ENCODE measurements around the gene ETNK2.
"Not testable (repeated sequence)": the region's sequence is repeated elsewhere in the genome, so short reads cannot be mapped to it uniquely, and the experiment has no call there.

ETNK2 gene

DNA sequence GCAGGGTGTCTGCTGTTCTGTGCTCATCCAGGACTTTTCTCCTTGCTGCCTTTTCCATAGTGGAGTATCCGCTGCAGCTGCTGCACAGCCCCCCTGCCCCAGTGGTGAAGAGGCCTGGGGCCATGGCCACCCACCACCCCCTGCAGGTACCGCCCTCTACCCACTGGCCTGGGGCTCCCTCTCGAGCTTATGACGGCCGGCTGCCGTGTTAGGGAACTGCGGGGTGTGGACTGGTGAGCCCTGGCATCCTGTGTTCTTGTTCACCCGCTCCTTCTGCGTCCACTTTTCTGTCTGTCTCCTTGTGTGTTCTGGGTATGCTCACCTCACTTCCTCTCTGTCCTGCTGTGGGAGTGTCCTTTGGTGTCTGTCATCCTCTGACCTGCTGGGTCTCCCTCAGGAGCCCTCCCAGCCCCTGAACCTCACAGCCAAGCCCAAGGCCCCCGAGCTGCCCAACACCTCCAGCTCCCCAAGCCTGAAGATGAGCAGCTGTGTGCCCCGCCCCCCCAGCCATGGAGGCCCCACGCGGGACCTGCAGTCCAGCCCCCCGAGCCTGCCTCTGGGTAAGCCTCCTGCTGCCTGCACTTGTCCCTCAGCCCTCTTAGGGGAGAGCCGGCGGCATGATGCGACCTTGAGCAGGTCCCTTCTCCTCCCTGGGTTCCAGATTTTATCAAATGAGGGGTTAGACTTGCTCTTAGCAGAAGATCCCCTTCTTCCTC is 29.8 kb downstream of the ETNK2 start:
- DNase-seq, result no peak

DNA sequence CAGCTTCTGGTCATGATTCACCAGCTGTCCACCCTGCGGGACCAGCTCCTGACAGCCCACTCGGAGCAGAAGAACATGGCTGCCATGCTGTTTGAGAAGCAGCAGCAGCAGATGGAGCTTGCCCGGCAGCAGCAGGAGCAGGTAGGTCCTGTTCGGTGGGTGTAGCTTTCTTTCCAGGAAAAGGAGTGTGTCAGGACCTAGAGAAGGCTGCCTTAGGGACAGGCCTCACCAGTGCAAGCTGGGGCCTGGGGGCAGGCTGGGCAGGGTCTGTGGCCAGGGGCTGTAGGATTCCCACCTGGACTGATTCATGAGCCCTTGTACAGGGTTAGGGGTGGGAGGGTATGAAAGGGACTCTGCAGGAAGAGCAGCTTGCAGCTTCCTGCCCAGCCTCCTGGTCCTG is 35.3 kb downstream of the ETNK2 start:
- no peak for DNase-seq

DNA sequence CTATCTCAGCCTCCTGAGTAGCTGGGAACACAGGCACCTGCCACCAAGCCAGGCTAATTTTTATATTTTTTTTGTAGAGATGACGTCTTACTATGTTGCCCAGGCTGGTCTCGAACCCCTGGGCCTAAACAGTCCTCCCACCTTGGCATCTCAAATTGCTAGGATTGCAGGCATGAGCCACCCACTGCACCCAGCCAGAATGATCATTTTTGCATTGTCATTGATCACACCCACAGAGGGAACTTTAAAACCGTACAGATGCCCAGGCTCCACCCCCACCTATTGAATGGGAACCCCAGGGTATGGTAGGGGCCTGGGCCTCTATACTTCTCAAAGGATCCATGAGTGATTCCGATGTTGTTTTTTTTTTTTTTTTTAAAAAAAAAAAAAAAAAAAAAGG is 36.7 kb downstream of the ETNK2 start:
- DNase-seq, result no peak

DNA sequence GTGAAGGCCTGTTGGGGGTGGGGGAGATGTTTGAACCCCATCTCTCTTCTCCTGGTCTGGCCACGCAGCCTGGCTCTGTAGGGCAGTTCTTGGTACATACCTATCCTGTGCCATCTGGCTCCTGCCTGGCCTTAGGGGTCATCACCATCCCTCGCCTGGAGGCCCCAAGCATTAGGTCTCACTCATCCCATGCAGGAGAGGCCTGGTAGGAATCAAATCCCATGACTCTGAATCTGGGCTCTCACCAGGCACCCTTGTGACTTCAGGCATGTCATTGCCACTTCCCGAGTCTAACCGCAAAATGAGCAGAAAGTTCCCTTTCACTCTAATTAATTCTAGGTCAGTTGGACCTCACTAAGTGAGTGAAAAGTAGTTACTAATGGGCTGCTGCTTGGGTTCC is 37.2 kb downstream of the ETNK2 start:
- DNase-seq, result no peak

DNA sequence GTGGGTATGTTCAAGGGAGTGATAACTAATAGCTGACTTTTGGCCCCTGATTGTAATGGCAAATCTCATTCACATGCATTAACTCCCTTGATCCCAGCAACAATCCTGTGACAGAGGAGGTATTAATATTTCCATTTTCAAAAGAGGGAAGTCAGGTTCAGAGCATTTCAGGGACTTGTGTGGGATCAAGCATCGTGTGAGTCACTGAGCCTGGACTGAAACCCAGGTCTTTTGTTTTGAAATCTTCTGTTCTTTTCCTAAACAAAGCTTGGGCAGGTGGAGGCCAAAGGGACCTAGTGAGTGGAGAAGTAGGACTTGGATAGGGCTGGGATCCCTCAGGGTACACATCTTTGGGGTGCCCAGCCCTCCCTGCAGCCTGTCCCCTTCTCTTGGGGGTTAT is 37.9 kb downstream of the ETNK2 start:
- DNase-seq, result no peak

DNA sequence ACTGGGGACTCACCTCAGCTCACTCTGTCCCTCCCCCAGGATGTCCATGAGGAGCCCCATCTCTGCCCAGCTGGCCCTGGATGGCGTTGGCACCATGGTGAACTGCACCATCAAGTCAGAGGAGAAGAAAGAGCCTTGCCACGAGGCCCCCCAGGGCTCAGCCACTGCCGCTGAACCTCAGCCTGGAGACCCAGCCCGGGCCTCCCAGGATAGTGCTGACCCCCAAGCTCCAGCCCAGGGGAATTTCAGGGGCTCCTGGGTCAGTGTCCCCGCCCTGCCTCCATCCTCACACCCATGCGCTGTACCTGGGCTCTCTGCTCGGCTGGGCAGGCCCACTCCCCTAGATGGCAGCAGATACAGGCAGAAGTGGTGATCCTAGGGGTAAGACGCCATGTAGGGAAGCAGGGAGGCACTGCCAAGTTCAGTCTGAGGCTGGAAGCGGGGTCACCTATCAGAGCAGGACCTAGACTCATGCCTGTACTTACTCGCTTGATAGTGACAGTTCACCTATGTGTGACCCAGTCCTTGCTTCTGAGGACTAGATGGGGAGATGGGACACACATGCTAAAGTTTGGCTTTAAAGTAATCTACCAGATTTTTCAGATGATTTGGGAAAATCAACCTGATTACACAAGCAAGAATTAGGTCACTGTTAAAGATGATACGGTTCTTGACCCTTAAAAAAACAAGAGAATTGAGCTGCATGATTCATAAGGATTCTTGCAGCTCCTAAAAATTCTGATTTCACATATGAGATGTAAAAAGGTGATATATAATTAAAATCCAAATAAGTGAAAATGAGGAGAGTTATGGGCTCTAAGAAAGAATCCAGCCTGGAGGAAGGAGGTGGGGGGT is 38.7 kb downstream of the ETNK2 start:
- no peak for DNase-seq

DNA sequence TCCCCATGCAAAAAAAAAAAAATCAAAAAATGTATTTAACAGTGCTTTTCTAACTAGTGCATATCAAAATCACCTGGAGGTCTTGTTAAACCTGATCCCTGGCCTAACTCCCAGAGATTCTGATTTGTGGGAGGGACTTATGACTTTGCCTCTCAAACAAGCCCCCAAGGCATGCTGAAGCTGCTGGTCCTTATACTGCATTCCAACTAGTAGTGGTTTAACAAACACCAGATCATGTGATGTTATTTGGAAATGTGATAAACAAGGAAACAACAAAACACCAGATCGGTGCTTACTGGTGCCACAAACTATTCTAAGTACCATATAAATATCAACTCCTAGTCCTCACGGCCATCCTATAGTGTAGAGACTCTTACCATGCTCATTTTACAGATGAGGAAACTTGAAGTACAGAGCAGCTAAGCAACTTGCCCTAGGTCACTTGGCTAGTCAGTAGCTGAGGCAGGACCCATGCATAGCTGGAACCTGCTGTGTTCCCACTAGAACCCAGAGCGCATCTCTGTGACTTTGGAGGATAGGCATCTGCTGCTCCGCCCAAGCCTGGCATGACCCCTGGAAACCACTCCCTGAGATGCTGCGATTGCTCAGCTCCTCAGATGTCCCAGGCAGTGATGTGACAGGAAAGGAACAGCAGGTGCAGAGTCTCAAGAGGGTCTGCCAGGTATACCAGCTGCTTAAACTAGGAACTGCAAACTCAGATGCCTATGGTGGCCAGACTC is 40.8 kb downstream of the ETNK2 start:
- no peak for DNase-seq

DNA sequence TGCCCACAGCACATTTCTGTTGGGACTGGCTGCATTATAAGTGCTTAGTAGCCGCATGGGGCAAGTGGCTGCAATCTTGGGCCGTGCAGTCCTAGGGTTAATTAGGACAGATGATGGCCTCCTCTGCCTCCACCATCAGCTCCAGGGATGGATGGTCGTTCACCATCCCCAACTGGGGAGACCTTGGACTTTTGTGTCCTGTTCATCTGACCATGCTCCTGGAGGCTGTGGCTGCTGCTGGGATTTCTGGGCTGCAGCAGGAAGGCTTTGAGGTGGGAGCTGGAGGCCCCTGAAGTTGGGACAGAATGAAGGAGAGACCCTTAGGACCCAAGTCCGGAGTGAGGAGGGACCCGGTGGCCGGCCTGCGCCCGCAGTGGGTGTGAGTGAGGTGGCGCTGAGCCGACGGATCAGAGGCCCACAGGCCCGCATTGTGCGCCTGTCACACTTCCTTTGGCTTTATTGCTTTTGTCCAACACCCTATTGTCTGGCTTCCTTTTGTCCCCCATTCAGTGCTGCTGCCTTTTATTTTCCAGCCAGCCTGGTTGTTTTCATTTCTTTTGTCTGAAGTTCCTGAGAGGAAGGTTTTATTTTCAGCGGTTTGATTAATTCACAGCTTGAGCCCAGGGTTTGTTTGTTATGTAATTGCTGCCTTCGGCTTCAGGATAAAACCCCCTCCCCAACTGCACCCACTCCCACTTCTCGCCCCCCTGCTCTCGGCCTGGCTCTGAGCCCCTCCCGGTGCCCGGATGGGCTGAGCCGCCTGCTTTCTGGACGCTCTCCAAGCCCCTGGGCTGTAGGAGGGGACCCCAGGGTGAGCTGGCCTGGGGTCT is 43.3 kb downstream of the ETNK2 start:
- no peak for DNase-seq

DNA sequence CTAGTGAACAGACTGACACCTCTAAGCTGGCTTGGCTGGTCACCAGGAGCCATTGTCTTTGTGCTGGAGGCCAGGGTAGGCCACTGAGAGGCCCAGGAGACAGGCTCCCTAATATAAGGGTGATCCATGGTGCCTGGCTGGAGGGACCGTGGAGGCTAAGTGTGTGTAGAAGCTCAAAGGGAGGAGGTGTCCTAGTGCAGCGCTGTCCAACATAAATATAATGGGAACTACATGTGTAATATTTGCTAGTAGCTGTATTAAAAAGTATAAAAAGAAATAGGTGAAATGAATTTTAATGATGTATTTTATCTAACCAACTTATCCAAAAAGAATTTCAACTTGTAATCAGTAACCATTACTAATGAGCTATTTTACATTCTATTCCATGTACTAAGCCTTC is 44.0 kb downstream of the ETNK2 start:
- no peak for DNase-seq

DNA sequence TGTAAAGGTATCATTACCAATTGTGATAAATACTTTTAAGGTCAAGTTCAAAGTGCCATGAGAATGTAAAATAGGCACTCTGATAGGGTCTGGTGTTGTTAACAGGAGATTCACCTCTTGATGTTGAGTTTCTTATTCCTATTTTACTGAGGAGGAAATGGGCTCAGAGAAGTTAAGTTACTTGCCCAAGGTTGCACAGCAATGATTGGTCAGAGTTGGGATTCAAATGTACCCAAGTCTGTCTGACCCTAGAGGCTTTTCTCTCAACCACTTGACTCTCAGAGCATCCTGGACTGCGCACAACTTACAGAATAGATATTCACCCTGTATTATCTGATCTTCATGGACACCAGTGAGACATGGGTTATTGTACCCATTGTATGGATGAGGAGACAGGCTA is 45.0 kb downstream of the ETNK2 start:
- no peak for DNase-seq

DNA sequence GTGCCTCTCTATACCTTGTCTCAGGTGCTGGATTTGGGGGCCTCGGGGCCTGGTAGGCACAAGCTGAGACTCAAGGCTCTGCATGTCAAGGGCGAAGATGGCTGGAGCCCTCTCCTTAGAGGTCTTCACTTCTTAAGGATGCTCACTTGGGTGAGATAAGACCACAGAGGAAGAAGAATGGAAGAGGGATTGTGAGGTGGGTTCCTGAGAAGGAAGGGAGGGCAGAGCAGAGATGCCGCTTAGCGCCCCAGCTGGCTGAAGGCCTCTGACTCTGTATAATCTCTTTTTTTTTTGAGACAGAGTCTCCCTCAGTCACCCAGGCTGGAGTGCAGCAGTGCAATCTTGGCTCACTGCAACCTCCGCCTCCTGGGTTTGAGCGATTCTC is 46.7 kb downstream of the ETNK2 start:
- DNase-seq, result no peak

DNA sequence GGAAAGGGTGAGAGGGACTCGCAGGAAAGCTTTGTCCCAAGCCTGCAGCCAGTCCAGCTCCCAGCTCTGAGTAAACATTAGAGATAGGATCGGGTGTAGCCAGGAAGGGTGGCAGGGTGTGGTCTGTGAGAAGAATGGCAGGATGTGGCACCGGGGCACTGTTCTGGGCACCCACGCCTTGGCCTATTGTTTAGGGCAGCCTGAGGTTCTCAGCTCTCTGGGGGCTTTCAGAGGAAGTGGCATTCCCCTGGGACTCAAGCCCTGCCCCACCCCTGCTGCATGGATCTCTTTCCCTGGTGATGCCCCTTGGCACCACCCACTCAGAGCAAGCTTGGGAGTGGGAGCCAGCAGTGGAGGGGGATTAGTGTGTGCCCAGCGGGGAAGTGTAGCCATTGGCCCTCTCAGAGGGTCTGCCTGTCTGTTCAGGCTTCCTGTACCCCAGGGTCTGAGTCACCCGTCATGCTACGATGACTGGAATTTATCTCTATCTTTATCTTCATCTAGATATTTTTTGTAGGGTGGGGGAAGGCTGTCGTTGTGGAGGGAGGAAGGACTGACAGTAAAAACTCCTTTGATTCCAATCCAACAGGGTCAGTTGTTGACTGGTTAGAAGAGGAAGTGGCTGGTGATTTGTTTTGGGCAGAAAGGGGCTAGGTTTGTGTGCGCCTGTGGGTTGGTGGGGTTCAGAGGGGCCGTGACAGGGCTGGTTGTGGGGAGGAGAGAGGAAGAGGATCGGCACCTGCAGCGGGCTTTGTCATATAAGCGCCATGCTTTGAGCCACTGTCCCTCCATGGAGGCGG is 47.3 kb downstream of the ETNK2 start:
- DNase-seq, result no peak

DNA sequence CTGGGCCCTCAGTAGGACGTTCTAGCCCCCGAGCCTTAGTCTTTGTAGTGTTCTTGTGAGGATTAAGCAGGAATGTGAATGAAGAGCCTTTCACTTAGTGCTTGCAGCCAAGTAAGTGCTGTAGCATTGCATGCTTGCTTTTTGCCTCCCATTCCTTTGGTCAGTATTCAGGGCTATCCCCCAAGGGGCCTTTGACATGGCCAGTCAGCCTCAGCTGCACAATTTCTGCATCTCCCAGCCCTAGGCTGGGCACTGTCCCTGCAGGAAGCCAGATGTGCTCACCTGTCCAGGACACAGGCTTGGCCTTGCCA is 48.5 kb downstream of the ETNK2 start:
- no peak for DNase-seq

DNA sequence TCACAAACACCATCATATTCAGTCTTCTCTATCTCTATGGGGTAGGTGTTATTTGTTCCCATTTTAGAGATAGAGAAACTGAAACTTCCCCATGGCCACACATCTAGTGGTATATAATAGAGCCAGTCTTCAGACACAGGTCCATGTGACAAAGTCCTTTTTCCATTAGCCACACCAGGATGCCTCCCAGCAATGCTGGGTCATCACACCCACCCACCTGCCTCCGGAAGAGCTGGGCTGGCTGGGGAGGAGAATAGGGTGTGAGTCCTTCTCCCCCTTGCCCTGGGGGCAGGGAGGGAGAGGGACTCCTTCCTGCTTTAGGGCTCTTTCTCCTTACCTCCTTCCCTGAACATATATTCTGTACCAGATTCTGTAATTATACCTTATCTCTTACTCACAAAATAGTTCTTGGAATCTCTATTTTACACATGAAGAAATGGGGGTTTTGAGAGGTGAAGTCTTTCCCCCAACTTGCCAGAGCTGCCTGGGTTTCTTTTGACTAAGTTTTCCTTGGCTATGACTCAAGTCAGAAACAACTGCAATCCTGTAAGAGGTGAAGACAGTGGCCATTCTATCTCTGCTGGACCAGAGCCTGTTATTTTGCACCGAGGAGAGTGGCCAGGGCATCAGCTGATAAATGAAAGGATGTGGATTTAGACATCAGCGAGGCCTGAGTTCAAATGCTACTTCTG is 49.0 kb downstream of the ETNK2 start:
- no peak for DNase-seq

DNA sequence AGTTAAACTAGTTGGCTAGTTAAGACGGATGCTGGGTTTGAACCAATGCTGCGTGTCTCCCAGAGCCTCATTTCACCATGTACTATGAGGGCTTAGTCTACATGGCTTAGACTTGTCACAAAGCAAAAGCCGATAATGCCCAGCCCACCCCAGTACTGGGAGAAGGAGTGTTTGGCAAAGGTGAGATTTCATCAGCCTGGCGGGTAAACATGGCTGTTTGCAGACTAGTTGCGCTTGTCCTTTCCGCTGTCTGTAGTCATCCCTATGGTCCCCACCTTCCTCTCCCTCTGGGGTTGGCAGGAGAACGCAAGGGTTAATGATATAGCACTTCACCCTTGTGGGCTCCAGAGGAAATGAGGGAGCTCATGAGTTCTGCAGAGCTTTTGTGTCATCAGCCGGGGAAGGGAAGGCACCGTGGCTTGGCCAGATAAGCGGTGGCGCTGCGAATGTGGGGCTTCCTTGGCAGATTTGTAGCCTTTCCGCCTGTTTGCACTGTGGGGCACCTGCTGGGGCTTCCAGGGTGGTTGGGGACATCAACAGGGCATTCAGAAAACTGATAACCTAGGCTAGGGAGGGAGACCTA is 49.7 kb downstream of the ETNK2 start:
- DNase-seq, result no peak

DNA sequence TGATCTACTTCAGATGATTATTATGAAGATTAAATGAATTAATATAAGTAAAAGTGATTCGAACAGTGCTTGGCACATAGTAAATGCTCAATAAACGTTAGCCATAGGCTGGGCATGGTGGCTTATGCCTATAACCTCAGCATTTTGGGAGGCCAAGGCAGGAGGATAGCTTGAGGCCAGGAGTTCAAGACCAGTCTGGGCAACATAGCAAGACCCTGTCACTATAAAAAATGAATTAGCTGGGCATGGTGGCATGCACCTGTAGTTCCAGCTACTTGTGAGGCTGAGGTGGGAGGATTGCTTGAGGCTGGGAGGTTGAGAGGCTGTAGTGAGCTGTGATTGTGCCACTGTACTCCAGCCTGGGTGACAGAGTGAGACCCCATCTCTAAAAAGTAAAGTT is 52.1 kb downstream of the ETNK2 start:
- DNase-seq, result not testable (repeated sequence)

DNA sequence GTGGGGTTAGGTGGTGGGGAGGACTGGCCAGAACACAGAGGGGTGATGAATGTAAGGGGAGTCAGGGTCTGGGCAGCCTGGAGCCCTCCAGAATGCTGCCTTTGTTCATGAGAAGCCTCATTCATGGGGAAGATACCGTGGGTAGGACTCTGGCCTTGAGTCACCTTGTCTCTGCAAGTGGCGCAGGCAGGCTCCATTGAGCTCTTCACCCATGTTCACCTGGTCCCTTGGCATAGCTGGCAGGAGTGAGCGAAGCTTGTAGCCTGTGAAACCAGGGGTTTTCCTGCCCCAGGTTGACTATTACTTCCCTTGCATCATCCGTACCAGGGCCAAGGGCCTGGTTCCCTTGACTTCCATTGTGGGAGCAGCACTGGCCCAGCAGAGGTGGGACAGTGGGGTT is 53.2 kb downstream of the ETNK2 start:
- no peak for DNase-seq

DNA sequence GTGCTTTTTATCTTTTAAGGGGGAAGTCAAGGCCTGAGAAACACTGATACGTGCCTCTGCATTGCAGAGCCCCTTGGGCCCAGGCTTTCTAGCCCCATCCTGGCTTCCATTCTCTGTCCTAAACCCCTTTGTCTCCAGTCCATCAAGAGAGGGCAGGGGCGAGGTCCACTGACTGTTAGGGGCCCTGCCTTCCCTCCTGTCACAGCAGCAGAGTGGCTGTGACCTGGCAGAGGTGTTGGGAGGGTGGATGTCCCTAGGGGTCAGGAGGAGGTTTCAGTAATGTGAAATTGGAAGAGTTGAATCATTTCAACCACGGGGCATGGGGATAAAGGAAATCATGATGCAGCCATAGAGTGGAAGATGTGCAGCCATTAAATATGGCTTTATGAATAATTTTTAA is 54.9 kb downstream of the ETNK2 start:
- DNase-seq, result no peak

DNA sequence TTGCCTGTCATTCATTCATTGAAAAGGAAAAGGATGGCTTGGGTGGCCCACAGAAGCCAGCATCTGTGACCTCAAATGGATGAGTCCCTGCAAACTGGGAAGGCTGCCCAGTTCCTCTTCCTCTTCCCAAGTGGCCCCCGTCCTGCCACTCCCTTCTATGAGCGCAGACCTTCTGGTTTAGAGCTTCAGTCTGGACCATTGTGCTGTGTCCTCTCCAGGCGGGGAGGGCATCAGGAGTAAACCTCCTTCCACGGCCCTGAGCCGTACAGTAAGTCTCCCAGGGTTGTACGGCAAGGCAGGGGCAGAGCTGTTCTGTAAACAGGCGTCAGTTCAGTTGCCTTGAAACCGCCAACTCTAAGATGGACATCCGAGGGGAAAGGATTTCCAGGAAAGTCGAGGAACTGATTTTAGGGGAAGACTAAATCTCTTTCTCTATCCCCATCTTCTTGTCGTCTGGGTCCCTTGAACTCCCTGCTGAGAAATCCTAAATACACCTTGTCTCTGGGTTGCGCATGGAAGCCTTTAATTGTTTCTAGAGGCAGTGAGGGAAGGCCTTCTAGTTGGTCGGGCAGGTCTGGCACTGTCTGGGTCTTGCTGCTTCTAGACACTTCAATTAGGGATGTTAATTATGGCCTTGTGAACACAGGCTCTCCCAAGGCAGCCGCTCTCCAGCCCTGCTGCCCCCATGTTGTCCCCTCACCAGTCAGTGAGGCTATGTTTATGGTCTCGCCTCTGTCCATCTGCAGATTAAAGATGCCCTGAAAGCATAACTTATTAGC is 56.8 kb downstream of the ETNK2 start:
- DNase-seq, result no peak

DNA sequence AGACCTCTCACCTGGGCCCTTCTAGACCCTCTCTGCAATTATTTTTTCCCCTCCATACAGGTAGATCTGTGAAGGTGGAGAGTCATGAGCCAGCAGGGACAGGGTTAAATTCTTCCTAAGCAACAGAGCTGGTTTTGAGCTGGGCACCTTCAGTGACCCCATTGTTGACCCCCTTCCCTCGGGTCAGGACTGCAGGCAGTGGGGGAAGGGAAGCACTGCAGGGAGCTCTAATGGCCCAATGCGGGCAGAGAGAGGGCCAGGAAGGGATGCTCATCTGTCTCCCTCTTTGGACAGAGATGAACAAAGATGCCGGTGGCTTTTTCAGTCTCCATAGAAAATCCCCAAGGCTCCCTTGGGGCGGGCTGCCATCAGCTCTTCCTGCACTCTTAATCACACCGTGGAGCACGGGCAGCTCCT is 57.5 kb downstream of the ETNK2 start:
- DNase-seq, result no peak

All from midbrain (tissue), 1 donor.